Muscle of arm (tissue), 12 donors: ENCODE data around the gene TNRC6C. TPM values are rescaled to one million over a fixed set of nuclear protein-coding genes. Genes with fewer than 3 reads are reported as not detected.
A peak's percentile ranks its signal among the peaks of the same experiment; 100 is the strongest.
"Not testable (repeated sequence)": the region's sequence is repeated elsewhere in the genome, so short reads cannot be mapped to it uniquely, and the experiment has no call there.

Experiments
- DNase-seq: peaks from one replicate; pipeline ENCODE4 v3.0.0-alpha.2; 2013
- polyA plus RNA-seq, 12 donors: library from polyadenylated mRNA; unstranded; fragments of 120-200 nt; gene quantifications; one replicate each; pipeline ENCODE4 v1.2.1, GENCODE V29; 2013; ENCODE audit not compliant: insufficient read length in 12 of 12

TNRC6C gene
- polyA plus RNA-seq, 12 donors, result 7.7 to 15.5 (median 9.8) TPM; not detected in 1

- DNase-seq, result no peak
These were observed 1.5 kb downstream of the TNRC6C start for GRCh38 chr17:77959926-77960521.

DNA sequence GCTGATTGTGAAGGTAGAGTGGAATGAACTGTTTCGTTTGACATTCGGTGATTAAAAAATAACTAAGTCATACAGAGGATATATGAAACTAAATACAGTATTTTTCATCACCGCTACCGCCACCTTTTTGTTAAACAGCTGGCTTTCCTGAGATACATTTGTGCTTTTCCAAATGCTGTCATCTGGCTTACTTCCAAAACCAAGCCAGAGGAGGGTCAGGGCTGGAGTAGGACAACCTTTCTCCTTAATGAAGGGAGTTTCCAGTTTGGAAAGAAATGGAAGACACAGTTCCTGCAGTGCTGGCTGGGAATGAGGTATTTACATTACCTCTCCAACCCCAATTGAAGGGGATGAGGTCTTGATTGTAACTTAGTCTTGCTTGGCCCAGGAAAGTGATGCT is 3.2 kb downstream of the TNRC6C start:
- no peak for DNase-seq

GRCh38 chr17:77962348-77962747 is 3.8 kb downstream of the TNRC6C start:
- DNase-seq, result no peak

DNA sequence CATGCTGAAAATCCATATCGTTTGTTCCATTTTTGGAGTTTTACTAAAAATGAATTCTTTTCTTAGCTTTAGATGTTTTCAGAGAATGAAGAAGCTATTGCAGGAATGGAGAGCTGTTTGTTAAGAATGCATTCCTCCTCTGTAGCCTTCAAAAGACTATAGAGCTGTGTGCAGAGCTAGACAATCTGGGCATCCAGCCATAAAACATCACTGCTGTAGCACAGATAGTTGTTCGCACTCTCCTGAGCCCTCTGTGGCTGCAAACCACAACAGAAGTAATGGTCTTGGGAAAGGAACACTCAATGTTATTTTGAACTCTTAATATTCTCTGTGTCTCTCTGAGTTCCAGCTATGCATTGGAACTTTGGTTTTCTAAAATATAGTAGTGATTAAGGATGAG is 4.9 kb downstream of the TNRC6C start:
- peak; percentile 83 for DNase-seq

GRCh38 chr17:77965352-77965751 is 6.8 kb downstream of the TNRC6C start:
- DNase-seq, result no peak

DNA sequence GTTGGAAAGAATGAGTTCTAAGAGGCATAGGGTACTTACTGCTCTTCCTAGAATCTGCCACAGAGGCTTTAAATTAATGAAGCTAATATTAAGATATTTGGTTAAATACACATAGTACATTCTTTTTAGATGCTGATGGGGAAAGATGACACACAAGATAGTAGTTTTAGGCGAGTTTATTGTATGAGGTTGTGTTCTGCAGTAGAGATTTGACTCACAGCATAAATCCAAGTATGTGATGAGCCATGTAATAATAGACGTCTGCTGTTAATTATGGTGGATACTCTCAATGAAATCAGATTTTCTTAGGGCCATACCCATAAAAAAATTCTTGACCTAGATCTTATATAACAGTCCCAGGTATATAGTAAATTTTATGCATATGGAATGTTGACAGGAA is 8.0 kb downstream of the TNRC6C start:
- no peak for DNase-seq

DNA sequence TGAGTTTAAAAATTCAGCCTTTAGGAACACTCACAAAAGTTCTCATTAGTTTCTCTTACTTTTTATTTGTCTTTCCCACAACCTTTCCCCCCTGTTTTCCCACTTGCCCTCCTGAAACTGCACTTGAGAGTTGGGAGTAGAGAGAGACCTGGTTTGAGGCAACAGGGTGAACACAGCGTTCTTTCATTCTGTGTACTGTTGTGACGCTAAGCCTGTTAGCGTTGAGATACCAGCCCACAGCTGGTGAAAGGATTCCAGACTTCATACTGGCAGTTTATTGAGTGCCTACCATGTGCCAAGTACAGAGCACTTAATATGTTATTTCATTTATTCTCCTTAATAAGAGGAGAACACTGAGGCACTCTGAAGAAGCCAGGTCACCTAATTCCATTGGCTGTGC is 10.3 kb downstream of the TNRC6C start:
- no peak for DNase-seq

DNA sequence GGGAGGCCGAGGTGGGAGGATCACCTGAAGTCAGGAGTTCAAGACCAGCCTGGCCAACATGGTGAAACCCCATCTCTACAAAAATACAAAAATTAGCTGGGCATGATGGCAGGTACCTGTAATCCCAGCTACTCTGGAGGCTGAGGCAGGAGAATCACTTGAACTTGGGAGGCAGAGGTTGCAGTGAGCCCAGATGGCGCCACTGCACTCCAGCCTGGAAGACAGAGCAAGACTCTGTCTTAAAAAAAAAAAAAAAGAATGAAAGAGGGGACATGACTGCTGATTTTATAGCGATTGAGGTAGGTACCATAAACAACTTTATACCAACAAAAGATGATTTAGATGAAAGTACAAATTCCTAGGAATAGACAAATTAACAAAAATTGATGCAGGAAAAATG is 13.8 kb downstream of the TNRC6C start:
- not testable (repeated sequence) for DNase-seq

GRCh38 chr17:77973953-77974352 is 15.4 kb downstream of the TNRC6C start:
- no peak for DNase-seq

GRCh38 chr17:77974396-77974795 is 15.9 kb downstream of the TNRC6C start:
- no peak for DNase-seq

DNA sequence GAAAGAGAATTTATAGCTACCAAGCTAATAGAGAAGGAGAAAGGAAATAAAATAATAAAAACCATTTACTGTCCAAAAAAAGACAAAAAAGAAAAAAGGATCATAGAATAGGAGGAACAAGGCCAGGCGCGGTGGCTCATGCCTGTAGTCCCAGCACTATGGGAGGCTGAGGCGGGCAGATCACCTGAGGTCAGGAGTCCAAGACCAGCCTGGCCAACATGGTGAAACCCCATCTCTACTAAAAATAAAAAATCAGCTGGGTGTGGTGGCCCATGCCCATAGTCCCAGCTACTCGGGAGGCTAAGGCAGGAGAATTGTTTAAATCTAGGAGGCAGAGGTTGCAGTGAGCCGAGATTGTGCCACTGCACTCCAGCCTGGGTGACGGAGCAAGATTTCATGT is 23.9 kb downstream of the TNRC6C start:
- DNase-seq, result not testable (repeated sequence)

DNA sequence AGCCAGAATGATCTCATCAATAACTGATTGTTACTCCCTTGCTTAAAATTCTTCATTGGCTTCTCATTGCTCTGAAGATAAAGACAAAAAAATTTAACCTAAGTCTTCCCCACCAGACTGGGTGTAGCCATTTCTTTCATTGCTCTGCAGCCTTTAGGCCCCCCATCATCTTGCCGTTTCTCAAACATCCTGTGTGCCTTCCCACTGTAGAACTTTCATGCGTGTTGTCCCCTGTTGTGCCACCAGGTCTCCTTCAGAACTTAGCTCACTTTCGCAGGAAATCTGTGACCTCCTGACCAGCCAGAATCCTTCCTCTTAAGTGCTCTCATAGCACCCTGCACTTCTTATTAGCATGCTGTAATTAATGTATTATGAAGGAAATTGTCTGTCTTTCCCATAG is 31.8 kb downstream of the TNRC6C start:
- DNase-seq, result no peak

- DNase-seq, result not testable (repeated sequence)
These were observed 35.2 kb downstream of the TNRC6C start for GRCh38 chr17:77993735-77994134.

- no peak for DNase-seq
These were observed 36.8 kb downstream of the TNRC6C start for GRCh38 chr17:77995146-77995852.

GRCh38 chr17:77996256-77996655 is 37.8 kb downstream of the TNRC6C start:
- no peak for DNase-seq

GRCh38 chr17:77999413-78000173 is 41.1 kb downstream of the TNRC6C start:
- no peak for DNase-seq

GRCh38 chr17:78000341-78000740 is 41.8 kb downstream of the TNRC6C start:
- no peak for DNase-seq

DNA sequence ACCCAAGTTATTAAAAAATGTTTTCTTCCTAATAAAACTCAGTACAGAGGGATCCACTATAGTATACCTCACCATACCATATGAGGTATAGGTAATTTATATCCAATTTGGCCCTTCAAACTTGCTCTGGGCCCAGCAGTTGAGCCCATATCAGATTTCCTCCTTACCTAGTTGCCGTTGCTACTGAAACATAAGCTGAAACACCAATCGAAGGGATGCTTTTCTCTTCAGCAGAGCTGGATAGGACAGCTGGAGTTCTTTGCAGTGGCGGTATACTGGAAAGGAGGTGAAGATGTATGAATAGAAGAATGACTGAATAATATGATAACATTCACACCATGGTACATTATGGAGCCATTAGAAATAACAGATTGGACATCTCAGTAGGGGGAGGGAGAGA is 42.7 kb downstream of the TNRC6C start:
- DNase-seq, result no peak

DNA sequence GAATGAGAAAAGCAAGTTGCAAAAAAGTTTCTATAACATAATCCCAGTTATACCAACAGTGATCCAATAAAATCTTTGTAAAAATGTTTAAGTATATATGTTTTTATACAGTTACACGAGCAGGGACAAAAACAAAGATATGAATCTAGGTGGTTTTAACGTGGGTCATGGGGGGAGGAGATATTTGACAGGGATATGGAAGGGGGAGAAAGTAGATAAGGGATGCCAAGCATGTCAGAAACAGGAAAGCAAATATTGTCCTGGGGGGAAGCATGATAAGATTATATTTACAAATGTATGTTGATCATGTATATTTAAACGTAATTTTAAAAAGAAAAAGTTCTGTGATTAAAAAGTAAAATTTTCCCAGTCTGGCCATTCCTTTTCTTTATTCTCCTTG is 43.1 kb downstream of the TNRC6C start:
- no peak for DNase-seq

GRCh38 chr17:78002166-78002565 is 43.7 kb downstream of the TNRC6C start:
- no peak for DNase-seq

DNA sequence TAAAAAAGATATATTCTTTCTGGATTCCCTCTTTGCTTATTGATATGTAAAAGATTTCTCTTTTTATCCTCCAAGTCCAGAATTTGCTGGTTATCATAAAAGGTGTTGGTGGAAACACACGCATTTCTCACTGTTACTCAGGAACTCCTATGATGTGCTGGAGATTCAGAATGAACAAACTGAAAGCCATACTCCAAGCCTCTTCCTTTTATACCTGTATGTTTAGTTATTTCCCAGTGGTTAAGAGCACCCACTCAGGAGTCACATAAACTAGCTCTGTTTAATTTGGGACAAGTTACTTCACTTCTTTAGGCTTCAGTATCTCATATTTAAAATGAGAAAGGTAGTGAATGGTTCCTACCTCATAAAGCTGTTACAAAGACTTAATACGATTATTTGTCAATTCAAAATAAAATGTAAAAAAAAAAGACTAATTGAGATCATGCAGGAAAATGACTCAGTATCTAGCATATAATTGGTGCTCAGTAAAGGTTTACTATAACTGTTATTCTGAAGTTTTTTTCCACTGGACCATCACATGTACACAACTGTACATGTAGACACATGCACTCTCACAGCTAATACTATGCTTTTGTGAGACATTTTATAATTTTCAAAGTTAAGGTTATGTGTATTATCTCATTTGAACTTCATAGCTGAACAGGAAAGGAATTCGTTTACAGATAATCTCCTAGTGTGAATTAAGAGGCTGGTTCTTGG is 47.1 kb downstream of the TNRC6C start:
- DNase-seq, result no peak

DNA sequence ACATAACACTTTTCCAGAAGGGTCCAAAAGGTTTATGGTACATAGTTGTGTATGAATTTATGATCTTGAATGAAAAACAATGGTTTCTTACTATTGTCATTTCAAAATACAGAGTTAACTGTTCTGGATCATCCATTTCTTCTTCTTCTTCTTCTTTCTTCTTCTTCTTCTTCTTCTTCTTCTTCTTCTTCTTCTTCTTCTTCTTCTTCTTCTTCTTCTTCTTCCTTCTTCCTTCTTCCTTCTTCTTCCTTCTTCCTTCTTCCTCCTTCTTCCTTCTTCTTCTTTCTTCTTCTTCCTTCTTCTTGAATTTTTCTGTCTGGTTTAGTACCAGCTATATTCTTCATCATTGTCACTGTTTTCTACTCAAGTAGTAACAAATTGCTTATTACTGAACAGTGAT is 47.8 kb downstream of the TNRC6C start:
- no peak for DNase-seq
